Activated B cell treated with CpG ODN at 0.5 μM for 24 hours (primary cell): ENCODE measurements around the gene BCLAF1. TPM values are rescaled to one million over a fixed set of nuclear protein-coding genes. Genes with fewer than 3 reads are reported as not detected.

Experiments
- ATAC-seq: fragments of 200-7000 bp; cut with Tn5 transposase; one replicate; pipeline ENCODE4 v1.10.0; 2021; ENCODE audit warnings: low read depth, mild to moderate bottlenecking, moderate library complexity
- CTCF ChIA-PET: fragments of 350-600 bp; sonication (Branson Sonifier 250); formaldehyde crosslinking; loops from one replicate; lab custom pipeline; 2021; ENCODE audit warnings: antibody characterized with exemption; lab: Charles Lee
- POLR2A ChIA-PET: fragments of 350-600 bp; sonication (Branson Sonifier 250); formaldehyde crosslinking; loops from one replicate; lab custom pipeline; 2021; ENCODE audit warnings: antibody characterized with exemption; lab: Charles Lee
- DNase-seq: peaks from one replicate; pipeline ENCODE4 v3.0.0; 2022
- H3K27ac Mint-ChIP-seq: one replicate; pipeline ENCODE4 v1.8.0; 2020; ENCODE audit warnings: mixed read lengths
- H3K27me3 Mint-ChIP-seq: one replicate; pipeline ENCODE4 v1.8.0; 2021; ENCODE audit warnings: mixed read lengths
- H3K36me3 Mint-ChIP-seq: one replicate; pipeline ENCODE4 v1.8.0; 2021; ENCODE audit warnings: low read depth, mixed read lengths
- H3K4me1 Mint-ChIP-seq: one replicate; pipeline ENCODE4 v1.8.0; 2021; ENCODE audit warnings: mixed read lengths
- H3K4me3 Mint-ChIP-seq: one replicate; pipeline ENCODE4 v1.8.0; 2020; ENCODE audit warnings: mild to moderate bottlenecking, mixed read lengths
- H3K9me3 Mint-ChIP-seq: one replicate; pipeline ENCODE4 v1.8.0; 2020; ENCODE audit warnings: mixed read lengths
- intact Hi-C: fragments of 100-400 bp; cut with micrococcal nuclease; formaldehyde crosslinking; loops from one replicate; pipeline ENCODE4 v1.15.1; 2024
- total RNA-seq: library from RNA; stranded (reverse); gene quantifications from 2 replicates; pipeline ENCODE4 v1.2.3, GENCODE V29; 2022
- TF ChIP-seq, protein P1 (sequence below): fragments of 200-600 bp; IDR thresholded peaks from one replicate; pipeline ENCODE4 v1.8.0; 2022; ENCODE audit warnings: antibody characterized with exemption, mild to moderate bottlenecking

BCLAF1 gene
- total RNA-seq, 1 donor from 2014 or later = 259 TPM

- intact Hi-C loops = no loop called here
- Mint-ChIP-seq H3K27ac (no peak overlapping the region), H3K9me3 (no peaks in the 10 kb centered on the region), H3K4me3 (no peak overlapping the region), H3K27me3 (peaks cover 2% of the 10 kb centered on the region), H3K36me3 (no peaks in the 10 kb centered on the region), H3K4me1 (no peaks in the 10 kb centered on the region)
- DNase-seq = no peak
- ChIA-PET CTCF (no interaction called here), POLR2A (interaction anchor here (0.8 kb wide), 1 partner anchor 45 kb away, joined by 3 read pairs; the partner anchor contains the start of gene BCLAF1)
- TF ChIP-seq, protein P1, sequence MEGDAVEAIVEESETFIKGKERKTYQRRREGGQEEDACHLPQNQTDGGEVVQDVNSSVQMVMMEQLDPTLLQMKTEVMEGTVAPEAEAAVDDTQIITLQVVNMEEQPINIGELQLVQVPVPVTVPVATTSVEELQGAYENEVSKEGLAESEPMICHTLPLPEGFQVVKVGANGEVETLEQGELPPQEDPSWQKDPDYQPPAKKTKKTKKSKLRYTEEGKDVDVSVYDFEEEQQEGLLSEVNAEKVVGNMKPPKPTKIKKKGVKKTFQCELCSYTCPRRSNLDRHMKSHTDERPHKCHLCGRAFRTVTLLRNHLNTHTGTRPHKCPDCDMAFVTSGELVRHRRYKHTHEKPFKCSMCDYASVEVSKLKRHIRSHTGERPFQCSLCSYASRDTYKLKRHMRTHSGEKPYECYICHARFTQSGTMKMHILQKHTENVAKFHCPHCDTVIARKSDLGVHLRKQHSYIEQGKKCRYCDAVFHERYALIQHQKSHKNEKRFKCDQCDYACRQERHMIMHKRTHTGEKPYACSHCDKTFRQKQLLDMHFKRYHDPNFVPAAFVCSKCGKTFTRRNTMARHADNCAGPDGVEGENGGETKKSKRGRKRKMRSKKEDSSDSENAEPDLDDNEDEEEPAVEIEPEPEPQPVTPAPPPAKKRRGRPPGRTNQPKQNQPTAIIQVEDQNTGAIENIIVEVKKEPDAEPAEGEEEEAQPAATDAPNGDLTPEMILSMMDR = no peak
- no peak for ATAC-seq
Observed at GRCh38 chr6:136334853-136335252, 45.2 kb upstream of the BCLAF1 start.

DNA sequence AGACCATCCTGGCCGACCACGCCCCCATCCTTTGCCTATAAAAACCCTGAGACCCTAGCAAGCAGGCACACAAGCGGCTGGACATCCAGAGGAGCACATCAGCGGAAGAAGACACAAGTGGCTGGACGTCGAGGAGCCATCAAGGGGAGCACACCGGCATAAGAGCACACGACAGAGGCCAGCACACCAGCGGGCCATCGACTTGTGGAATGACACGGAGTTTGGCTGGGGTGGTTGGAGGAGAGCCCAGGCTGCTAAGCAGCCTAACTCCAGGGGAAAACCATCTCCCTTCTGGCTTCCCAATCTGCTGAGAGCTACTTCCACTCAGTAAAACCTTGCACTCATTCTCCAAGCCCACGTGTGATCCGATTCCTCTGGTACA is 44.8 kb upstream of the BCLAF1 start:
- DNase-seq = no peak
- no peaks in the 10 kb centered on the region for H3K27me3 Mint-ChIP-seq
- ATAC-seq = no peak
- POLR2A ChIA-PET = no interaction called here
- no peak overlapping the region for H3K27ac Mint-ChIP-seq
- CTCF ChIA-PET = no interaction called here
- TF ChIP-seq, protein P1 = no peak
- no peaks in the 10 kb centered on the region for H3K4me1 Mint-ChIP-seq
- H3K4me3 Mint-ChIP-seq = no peak overlapping the region
- no peaks in the 10 kb centered on the region for H3K36me3 Mint-ChIP-seq
- no peaks in the 10 kb centered on the region for H3K9me3 Mint-ChIP-seq
- intact Hi-C loops = no loop called here

- no peak for ATAC-seq
- TF ChIP-seq, protein P1 = no peak
- CTCF ChIA-PET = interaction anchor here (0.6 kb wide), 1 partner anchor 218 kb away, joined by 4 read pairs; no protein-coding TSS in a partner anchor
- Mint-ChIP-seq H3K36me3 (no peaks in the 10 kb centered on the region), H3K9me3 (no peaks in the 10 kb centered on the region), H3K4me3 (no peak overlapping the region), H3K27ac (no peak overlapping the region), H3K4me1 (no peaks in the 10 kb centered on the region), H3K27me3 (no peaks in the 10 kb centered on the region)
- no peak for DNase-seq
- POLR2A ChIA-PET = no interaction called here
- intact Hi-C loops = no loop called here
Observed at GRCh38 chr6:136333824-136334464, 44.3 kb upstream of the BCLAF1 start.

- ChIA-PET POLR2A (no interaction called here), CTCF (no interaction called here)
- intact Hi-C loops = no loop called here
- no peak overlapping the region for H3K4me3 Mint-ChIP-seq
- TF ChIP-seq, protein P1 = no peak
- no peaks in the 10 kb centered on the region for H3K36me3 Mint-ChIP-seq
- ATAC-seq = no peak
- no peaks in the 10 kb centered on the region for H3K9me3 Mint-ChIP-seq
- H3K4me1 Mint-ChIP-seq = no peaks in the 10 kb centered on the region
- H3K27me3 Mint-ChIP-seq = no peaks in the 10 kb centered on the region
- DNase-seq = no peak
- H3K27ac Mint-ChIP-seq = no peak overlapping the region
Observed at GRCh38 chr6:136331461-136331860, 41.8 kb upstream of the BCLAF1 start.

DNA sequence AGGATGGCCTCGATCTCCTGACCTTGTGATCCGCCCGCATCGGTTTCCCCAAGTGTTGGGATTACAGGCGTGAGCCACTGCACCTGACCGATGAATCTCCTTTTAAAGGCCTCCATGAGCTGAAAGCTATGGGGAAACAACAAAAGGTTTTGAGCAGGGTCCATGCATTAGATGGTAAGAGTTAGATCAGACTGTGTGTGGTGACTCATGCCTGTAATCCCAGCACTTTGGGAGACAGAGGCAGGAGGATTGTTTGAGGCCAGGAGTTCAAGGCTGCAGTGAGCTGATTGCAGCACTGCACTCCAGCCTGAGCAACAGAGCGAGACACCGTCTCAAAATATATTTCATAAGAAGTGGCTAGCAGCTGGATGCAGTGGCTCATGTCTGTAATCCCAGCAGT is 41.0 kb upstream of the BCLAF1 start:
- no peaks in the 10 kb centered on the region for H3K4me1 Mint-ChIP-seq
- DNase-seq (no peak), ATAC-seq (no peak)
- no peaks in the 10 kb centered on the region for H3K36me3 Mint-ChIP-seq
- H3K27ac Mint-ChIP-seq = no peak overlapping the region
- TF ChIP-seq, protein P1 = no peak
- POLR2A ChIA-PET = no interaction called here
- no peak overlapping the region for H3K4me3 Mint-ChIP-seq
- CTCF ChIA-PET = no interaction called here
- H3K27me3 Mint-ChIP-seq = no peaks in the 10 kb centered on the region
- intact Hi-C loops = no loop called here
- H3K9me3 Mint-ChIP-seq = no peaks in the 10 kb centered on the region
